ENCODE results near the gene KLHL18. TPM values are rescaled to one million over a fixed set of nuclear protein-coding genes. Genes with fewer than 3 reads are reported as not detected.

The KLHL18 gene
- total RNA-seq, 4 donors from 2014 or later: 10.4 to 18.1 (median 16.5) TPM

GRCh38 chr3:47381317-47382157 lies 98.8 kb downstream of the KLHL18 start:
- 13% methylated on average over 16 of the region's 44 CpGs for WGBS
- TF ChIP-seq POLR2AphosphoS5 (IDR thresholded peaks at IDR 0.05) (peak in 1 of 2 donors; percentile 53), CTCF (IDR thresholded peaks at IDR 0.05) (peak in 1 of 3 experiments; percentile 12), POLR2A (IDR thresholded peaks at IDR 0.05; ENCODE audit: low read depth) (no peak)
- Histone ChIP-seq H3K27me3 (no peaks in the 10 kb centered on the region), H3K4me3 (peak overlapping the region; percentile 92 to 100 (median 96)), H3K27ac (replicated peaks in 1 of 4) (peak overlapping the region; percentile 95 to 99 (median 98)), H3K36me3 (peaks cover 0 to 6% (median 3%) of the 10 kb centered on the region in 4 donors), H3K4me1 (peaks cover 34 to 66% (median 53%) of the 10 kb centered on the region in 4 donors), H3K9me3 (no peaks in the 10 kb centered on the region)
- intact Hi-C loops (cut with DNase I): loop anchor here (2.0 kb wide), 1 partner anchor 93 kb away; the partner anchor contains the start of gene SCAP
- DNase-seq (ENCODE audit: extremely low spot score): peak; percentile 95

DNA sequence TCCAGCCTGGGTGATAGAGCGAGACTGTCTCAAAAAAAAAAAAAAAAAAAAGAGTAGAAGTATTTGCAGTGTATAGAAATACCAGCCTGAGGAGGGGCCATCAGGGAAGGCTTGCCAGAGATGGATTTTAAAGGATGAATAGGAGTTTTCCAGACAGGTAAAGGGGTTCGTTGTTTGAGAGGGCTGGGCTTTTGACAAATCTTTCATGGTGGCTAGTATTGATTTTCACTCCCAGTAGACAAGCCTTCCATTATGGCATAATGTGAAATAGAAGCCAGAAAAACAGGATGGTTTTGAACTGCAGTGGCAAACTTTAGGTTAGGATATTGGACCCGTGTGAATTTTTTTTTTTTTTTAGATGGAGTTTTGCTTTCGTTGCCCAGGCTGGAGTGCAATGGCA lies 101.7 kb downstream of the KLHL18 start:
- Histone ChIP-seq H3K4me3 (no peak overlapping the region), H3K27ac (replicated peaks in 1 of 4) (no peak overlapping the region), H3K27me3 (no peaks in the 10 kb centered on the region), H3K4me1 (peaks cover 27 to 65% (median 44%) of the 10 kb centered on the region in 4 donors), H3K36me3 (peaks cover 0 to 21% (median 14%) of the 10 kb centered on the region in 4 donors), H3K9me3 (no peaks in the 10 kb centered on the region)
- TF ChIP-seq CTCF (IDR thresholded peaks at IDR 0.05) (no peak), POLR2AphosphoS5 (IDR thresholded peaks at IDR 0.05) (no peak), EP300 (IDR thresholded peaks at IDR 0.05) (no peak), POLR2A (IDR thresholded peaks at IDR 0.05; ENCODE audit: low read depth) (no peak)
- DNase-seq (ENCODE audit: extremely low spot score): no peak
- WGBS: 91% methylated on average over 4 of the region's 4 CpGs
- intact Hi-C loops (cut with DNase I): no loop called here

GRCh38 chr3:47385007-47385406 lies 102.3 kb downstream of the KLHL18 start:
- Histone ChIP-seq H3K4me1 (peaks cover 21 to 60% (median 38%) of the 10 kb centered on the region in 4 donors), H3K4me3 (no peak overlapping the region), H3K36me3 (peaks cover 0 to 22% (median 15%) of the 10 kb centered on the region in 4 donors), H3K27ac (replicated peaks in 1 of 4) (no peak overlapping the region), H3K27me3 (no peaks in the 10 kb centered on the region), H3K9me3 (no peaks in the 10 kb centered on the region)
- 87% methylated on average over 4 of the region's 4 CpGs for whole genome bisulfite sequencing
- no peak for DNase-seq (ENCODE audit: extremely low spot score)
- TF ChIP-seq CTCF (IDR thresholded peaks at IDR 0.05) (no peak), POLR2AphosphoS5 (IDR thresholded peaks at IDR 0.05) (no peak), EP300 (IDR thresholded peaks at IDR 0.05) (no peak), POLR2A (IDR thresholded peaks at IDR 0.05; ENCODE audit: low read depth) (no peak)
- intact Hi-C loops (cut with DNase I): no loop called here

DNA sequence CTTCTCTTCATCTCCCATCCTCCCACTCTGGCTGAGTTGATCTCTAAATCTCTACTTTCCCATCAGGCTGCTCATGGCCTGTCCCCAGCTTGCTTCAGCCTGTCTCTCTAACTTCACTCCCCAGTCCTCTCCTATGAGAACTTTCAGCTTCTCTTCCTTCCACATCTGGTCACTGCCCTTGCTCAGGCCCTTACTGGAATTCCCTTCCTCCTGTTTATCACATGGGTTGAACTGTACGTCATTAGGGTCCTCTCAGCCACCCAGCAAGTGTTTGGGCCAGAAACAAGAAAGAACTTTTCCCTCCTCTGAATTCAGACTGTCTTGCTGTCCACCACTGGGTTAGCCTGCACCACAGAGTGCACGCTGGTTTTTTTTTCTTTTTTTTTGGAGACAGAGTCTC lies 103.1 kb downstream of the KLHL18 start:
- no peak overlapping the region for H3K4me3 ChIP-seq
- no peak for TF ChIP-seq EP300 (IDR thresholded peaks at IDR 0.05)
- no peak for TF ChIP-seq CTCF (IDR thresholded peaks at IDR 0.05)
- TF ChIP-seq POLR2A (IDR thresholded peaks at IDR 0.05; ENCODE audit: low read depth): no peak
- no peak for TF ChIP-seq POLR2AphosphoS5 (IDR thresholded peaks at IDR 0.05)
- H3K4me1 ChIP-seq: peaks cover 21 to 57% (median 36%) of the 10 kb centered on the region in 4 donors
- H3K9me3 ChIP-seq: no peaks in the 10 kb centered on the region
- DNase-seq (ENCODE audit: extremely low spot score): no peak
- peaks cover 0 to 22% (median 15%) of the 10 kb centered on the region in 4 donors for H3K36me3 ChIP-seq
- 62% methylated on average over 2 of the region's 2 CpGs for WGBS
- no peak overlapping the region for H3K27ac ChIP-seq (replicated peaks in 1 of 4)
- H3K27me3 ChIP-seq: no peaks in the 10 kb centered on the region
- intact Hi-C loops (cut with DNase I): no loop called here

All from esophagus muscularis mucosa (tissue), 4 donors.